Measurements from ENCODE around the gene NQO2.
A peak's percentile ranks its signal among the peaks of the same experiment; 100 is the strongest.
"Not testable (repeated sequence)": the region's sequence is repeated elsewhere in the genome, so short reads cannot be mapped to it uniquely, and the experiment has no call there.

Gene NQO2

GRCh38 chr6:3013901-3014674 is 14.4 kb downstream of the NQO2 start:
- no peak for DNase-seq (ENCODE audit: low read depth)

DNA sequence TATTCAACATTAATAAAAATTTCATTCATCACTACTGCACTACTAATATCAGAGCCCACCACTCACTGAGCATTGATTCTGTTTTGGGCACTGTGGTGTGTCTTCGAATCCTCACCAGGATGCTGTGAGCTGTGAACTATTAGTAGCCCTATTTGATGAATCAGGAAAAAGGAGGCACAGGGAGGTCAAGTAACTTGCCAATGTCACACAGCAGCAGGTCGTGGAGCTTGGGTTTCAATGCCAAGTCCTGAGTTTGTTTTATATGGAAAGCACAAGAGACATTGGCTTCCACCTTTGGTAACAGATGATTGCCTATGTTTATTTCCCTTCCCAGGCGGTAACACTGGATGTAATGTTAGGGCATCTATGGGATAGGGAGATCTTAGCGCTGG is 15.0 kb downstream of the NQO2 start:
- DNase-seq (ENCODE audit: low read depth) = no peak

DNA sequence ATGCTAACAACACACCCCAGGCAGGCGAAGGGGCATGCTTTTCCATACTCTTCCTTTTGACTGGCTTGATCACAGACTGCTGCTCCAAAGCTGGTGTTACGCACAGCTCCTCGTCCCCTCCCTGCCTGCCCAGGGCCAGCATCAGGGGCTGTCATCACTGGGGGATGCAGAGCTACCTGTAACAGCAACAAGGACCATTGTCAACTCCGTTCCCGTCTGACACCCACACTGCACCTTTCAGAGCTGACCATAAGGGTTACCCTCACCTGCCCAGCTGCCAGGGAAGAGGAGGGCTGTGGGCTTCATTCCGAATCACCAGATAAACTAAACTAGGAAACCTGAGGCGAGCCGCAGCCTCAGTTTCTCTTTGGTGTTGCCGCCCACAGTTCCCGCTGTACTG is 15.4 kb downstream of the NQO2 start:
- no peak for DNase-seq (ENCODE audit: low read depth)

DNA sequence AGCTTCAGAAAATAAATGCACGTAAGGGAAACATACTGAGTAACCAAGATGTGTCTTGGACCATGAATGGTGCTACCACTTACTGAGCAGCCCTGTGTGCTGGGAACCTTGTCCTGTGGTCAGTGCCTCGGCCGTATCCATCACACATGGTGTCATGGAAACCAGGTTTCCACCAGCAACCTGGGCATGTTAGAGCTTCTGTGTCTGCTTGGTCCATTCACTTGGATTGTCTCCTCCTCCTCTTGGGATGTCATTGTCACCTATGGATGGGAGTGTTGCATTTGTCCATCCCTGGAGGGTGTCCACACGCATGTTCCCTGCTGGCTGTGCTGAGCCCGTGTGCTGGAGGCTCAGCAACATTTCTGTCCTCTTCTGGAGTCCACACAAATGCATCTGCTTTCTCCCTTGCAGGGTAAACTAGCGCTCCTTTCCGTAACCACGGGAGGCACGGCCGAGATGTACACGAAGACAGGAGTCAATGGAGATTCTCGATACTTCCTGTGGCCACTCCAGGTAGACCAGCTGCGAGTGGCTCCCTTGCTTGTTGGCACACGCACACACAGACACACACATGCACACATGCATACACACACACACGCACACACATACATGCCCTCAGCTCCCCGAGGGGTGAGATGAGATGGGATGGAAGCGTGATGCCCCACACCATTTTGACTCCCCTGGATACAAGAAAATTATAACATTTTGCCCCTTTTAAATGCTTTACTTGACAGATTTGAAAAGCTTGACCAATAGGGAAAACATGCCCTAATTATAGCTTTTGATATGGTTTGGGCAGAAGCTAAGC is 17.0 kb downstream of the NQO2 start:
- DNase-seq (ENCODE audit: low read depth) = no peak

DNA sequence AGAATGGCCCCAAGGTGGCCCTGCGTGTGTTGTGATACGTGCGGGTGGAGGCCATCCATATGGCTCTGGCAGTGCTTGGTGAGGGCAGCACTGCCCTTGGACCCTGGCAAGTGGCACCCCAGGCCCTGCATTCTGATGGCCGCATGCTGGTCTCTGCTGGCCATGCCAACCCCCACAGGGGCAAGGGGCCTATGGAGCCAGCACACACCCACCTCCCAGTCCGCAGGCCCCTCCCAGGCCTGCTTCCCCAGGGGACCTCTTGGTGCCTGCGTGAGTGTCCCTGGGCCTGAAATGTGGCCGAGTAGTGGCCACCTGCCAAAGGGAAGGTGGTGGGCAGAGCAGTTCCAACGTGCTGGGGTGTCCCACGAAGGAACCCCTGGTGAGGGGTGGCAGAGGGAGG is 17.6 kb downstream of the NQO2 start:
- no peak for DNase-seq (ENCODE audit: low read depth)

DNA sequence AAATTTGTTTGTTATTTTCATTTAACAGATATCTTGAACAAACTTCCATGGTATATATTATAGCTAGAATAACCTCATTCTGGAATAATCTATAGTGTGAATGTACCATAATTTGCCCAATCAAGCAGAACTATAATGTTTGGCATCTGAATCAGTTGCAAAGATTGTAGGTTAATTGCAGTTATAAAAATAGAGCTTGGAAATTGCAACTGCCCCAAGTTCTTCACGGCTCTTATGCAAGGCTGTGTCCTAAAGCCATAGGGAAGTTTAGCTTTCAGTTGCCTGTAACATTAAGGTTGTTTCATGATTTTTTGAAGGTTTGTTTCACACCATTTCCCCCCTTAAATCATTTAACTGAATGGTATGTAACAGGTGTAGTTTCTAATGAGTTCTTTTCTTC is 19.4 kb downstream of the NQO2 start:
- no peak for DNase-seq (ENCODE audit: low read depth)

GRCh38 chr6:3019749-3020320 is 20.1 kb downstream of the NQO2 start:
- no peak for DNase-seq (ENCODE audit: low read depth)

GRCh38 chr6:3020976-3021598 is 21.4 kb downstream of the NQO2 start:
- not testable (repeated sequence) for DNase-seq (ENCODE audit: low read depth)

DNA sequence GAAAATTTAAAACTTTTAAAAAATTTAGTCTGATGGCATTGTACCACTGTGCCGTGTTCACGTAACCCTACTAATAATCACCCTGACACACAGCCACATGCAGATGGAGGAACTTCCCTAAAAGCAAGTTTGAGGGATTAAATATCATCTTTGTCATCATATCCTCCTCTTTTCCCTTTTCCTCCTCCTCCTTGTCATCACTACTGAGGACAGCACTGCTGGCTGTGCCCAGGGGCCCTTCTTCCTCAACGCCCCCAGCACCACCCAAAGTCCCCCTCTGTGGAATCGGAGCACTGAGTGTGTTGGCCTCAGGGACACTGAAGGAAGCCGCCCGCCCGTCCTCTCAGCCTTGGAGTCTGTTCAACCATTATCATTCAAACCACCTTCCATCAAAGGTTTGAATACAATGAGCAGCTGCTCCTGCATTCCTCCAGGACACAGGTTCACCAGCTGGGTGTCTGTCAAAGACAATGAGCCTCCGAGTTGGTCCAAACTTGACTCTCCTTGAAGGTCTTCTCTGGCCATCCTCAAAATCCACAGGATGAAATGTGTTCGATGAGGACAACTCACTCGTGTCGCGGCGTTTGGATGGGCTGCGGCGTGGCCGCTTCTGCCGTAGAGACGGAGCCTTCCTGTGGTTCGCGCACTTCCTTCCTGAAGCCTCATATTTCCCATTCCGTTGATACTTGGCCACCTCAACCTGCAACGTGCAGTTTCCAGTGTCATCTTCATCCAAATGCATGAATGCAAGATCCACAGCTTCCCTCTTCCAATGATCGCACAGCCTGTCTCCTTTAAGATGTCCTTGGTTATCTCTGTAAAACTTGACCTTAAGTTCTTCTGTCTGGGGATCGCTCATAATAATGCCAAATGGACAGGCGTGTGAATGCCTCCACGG is 23.3 kb downstream of the NQO2 start:
- DNase-seq (ENCODE audit: low read depth) = no peak

DNA sequence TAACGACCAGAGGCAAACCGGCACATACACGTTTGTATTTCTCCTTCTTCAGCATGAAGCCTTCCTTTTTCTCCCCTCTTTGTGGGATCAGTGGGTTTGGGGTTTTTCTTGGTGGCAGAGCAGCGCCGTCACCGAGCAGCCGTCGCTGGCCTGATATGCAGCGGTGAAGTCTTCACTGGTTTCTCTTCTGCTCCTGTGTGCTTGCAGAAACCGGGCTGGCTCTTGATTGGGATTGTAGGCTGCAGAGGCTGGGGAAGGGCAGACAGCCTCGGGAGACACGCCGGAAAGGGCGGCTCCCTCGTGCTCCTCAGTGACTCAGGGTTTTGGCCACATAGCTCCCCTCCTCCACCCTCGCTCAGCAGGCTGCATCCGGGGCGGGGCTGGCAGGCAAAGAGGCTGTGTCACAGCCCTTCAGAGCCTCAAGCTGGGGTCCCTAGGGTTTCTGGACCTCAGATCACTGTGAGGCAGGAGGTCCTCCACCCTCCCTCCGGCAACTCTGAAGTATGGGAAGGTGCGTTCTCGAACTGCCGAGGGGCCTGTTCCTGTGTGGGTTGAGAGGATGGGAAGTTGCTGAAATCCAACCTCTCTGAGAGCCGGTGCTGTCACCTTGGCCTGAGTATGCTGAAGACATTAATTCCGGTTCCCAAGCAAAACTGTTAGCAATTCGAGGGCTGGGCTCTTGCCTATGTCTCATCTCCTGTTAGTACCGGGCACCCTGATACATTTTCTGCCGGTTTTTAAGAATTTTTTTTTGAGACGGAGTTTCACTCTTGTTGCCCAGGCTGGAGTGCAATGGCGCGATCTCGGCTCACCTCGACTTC is 24.2 kb downstream of the NQO2 start:
- peak; percentile 75 for DNase-seq (ENCODE audit: low read depth)

DNA sequence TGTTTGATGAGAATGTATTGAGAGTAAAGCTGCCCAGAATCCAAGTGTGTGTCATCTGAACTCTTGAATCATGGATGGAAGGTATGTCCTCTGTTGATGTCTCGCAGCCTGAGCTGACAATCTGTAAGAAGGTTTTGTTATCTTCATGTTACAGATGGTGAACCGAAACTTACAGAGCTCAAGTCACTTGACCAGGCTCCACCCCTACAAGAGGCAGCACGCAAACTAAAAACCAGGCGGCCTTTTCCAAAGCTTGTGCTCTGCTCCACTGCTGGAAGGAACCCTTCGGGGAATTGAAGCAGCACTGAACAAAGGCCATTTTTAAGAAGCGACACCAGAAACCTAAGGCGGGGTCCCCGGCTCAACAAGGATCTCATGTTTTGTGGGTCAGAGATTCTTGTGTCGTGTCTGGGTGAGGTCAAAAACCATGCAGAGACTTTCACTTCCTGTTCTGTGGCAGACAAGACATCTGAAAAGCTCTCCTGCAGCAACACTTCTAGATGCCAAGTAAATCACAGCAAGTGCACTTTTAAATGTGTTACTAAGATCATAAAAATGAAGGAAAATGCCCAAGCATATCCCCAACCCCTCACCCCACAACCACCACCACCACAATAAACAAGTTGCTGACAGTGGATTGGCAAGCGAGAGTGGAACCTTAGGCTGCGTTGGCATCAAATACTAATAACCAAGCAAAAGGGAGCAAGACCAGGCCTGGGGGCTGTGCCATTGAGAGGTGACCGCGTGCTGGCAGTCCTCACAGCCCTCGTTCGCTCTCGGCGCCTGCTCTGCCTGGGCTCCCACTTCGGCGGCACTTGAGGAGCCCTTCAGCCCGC is 27.3 kb downstream of the NQO2 start:
- no peak for DNase-seq (ENCODE audit: low read depth)

GRCh38 chr6:3028156-3028555 is 28.5 kb downstream of the NQO2 start:
- not testable (repeated sequence) for DNase-seq (ENCODE audit: low read depth)

GRCh38 chr6:3031857-3032640 is 32.4 kb downstream of the NQO2 start:
- no peak for DNase-seq (ENCODE audit: low read depth)

DNA sequence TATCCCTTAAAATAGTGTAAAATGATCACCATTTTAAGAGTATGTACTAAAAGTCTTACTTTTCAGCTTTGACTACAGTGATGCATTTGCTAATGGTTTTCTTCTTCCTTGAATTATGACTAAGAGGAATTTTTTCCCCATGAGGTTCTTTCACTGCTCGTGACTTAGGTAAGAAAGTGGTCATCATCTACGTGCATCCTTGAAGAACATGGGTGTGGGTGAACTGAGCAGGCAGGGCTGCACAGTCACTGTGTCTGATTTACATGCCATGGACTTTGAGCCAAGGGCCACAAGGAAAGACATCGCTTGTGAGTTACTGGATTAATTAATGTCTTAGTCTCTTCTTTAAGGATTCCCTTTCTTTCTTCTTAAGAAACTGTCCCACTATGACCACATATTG is 33.3 kb downstream of the NQO2 start:
- DNase-seq (ENCODE audit: low read depth) = no peak

GRCh38 chr6:3033652-3034051 is 34.0 kb downstream of the NQO2 start:
- no peak for DNase-seq (ENCODE audit: low read depth)

GRCh38 chr6:3035397-3035796 is 35.7 kb downstream of the NQO2 start:
- no peak for DNase-seq (ENCODE audit: low read depth)

DNA sequence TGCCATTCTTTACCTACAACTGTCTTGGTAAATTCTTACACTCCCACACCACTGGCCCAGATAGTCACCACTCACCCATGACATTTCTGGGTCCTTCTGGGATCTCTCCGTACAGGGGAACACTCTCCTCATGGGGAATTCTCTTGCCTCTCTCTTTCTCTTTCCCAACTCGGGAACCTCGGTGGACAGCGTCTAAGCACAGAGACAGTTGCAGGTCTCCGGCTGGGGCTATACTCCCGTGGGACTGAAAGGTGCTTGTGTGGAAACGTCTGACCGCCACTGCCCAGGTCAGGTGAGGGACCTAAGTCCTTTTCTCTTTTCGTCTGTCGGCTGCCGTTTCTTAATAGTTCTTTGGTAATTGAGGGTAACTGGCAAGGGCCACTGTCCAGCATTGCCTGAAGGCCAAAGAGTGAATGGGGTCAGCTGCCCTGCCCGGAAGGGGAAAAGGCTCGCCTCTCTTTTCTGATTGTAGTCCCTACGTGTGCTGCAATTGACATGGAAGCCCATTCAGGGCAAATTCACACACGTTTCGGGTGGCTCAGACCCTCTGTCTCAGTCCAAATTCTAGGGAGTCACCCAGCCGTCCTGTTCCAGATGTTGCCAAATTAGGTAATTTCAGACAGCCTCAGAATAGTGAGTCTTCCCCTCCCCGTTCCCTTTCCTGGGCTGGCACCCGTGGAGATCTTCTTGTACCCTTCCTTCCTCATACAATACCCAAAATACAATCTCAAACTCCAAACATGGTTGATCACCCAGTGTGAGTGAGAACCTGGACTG is 37.4 kb downstream of the NQO2 start:
- no peak for DNase-seq (ENCODE audit: low read depth)
